ENCODE data around the gene WDR5.

The WDR5 gene

DNA sequence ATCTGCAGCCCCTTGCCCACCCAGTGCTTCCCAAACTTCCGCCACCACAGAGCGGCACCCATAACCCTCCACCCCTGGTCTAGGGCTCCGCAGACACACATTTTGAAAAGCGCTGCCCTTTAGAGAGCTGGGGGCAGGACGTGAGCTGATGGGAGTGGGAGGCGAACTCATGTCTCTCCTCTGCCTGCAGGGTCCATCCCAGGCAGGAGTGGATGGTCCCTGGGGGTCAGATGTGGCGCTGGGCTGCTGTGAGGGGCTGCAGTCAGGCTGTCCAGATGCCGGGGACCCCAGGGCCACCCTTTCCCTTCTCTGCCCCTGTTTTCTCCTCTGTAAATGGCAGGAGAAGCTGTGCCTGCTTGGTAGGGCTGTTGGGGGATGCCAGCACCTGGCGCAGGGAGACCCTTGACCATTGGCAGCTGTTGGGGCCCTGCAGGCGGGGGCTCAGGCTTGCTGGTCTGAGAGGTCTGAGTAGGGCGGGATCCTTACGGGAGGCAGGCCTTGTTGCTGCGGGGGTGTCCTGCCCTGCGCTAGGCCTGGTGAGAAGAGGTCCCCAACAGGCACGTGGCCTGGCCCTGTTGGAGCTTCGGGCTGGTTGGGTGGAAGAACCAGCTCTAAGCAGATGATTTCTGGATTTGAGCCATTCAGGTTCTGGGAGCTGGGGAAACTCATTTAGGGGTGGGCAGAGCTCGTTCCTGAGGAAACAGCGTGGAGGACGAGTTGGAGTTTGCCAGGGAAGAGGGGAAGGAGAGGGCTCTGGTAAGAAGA is 38.8 kb downstream of the WDR5 start:
- no peak for DNase-seq

DNA sequence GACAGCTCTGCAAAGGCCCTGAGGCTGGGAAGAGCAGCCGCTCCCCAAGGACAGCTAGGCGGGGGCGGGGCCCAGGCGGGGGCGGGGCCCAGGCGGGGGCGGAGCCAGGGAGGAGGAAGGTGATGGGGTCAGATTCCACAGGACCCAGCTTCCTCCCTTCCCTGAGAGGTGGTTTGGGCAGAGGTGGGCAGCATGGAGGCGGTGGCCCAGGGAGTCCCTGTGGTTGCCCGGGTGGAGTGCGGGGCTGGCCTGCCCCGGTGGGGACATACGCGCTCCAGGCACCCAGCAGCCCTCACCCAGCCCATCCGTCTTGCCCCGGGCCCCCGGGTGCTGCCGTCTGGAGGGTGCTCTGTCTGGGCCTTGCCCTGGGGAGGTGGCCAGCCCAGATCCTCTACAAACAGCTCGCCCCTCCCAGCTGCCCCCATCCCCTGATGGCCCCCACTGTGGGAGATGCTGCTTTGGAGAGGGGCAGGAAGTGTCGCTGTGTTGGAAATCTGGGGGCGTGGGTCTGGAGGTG is 39.5 kb downstream of the WDR5 start:
- no peak for DNase-seq

DNA sequence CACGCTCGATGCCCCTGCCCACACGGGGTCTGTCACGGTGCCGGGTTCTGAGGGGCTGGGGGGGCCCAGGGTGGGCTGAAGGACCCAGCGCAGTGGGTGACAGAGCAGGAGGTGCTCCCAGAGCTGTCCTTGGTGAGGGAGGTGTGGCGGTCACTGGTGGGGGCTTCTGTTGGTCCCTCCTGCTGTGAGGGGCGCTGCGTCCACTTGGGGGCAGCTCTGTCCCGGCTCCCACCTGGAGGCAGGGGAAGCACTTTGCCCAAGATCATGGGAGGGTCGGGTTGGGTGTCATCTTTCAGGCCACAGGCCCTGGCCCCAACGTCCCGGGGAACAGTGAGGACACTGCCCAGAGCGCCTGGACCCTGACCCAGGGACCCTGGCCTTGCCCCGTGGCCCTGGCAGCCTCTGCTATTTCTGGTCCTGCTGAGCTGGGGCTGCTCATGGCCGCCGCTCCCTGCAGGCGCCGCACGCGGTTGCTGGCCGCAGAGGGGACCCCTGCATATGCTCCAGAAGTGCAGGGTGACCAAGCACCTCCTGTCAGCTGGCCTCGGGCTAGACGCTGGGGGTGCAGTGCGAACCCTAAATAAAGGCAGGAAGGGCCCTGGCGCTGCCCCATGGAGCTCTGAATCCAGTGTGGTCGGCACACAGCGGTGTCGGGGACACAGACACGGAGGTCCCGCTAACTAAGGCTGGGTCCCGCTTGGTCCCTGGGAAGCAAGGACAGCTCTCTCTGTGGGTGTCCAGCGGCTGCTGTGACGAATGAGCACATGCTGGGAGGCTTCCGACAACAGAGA is 40.1 kb downstream of the WDR5 start:
- no peak for DNase-seq

DNA sequence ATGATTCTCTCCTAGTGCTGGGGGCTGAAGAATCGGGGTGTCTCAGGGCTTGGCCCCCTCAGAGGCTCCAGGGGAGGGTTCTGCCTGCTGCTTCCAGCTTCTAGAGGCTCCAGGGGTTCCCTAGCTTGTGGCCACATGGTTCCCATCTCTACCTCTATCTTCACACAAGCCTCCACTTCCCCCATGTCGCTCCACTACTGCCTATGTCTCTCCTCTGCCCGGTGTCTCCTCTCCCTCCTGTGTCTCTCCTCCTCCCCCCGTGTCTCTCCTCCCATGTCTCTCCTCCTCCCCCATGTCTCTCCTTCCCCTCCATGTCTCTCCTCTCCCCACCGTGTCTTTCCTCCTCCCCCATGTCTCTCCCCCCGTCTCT is 40.7 kb downstream of the WDR5 start:
- no peak for DNase-seq

DNA sequence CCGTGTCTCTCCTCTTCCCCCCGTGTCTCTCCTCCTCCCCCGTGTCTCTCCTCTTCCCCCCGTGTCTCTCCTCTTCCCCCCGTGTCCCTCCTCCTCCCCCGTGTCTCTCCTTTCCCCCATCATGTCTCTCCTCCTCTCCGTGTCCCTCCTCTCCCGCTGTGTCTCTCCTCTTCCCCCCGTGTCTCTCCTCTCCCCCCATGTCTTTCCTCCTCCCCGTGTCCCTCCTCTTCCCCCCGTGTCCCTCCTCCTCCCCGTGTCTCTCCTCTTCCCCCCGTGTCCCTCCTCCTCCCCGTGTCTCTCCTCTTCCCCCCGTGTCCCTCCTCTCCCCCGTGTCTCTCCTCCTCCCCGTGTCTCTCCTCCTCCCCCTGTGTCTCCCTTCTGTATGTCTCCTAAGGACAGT is 41.3 kb downstream of the WDR5 start:
- no peak for DNase-seq

DNA sequence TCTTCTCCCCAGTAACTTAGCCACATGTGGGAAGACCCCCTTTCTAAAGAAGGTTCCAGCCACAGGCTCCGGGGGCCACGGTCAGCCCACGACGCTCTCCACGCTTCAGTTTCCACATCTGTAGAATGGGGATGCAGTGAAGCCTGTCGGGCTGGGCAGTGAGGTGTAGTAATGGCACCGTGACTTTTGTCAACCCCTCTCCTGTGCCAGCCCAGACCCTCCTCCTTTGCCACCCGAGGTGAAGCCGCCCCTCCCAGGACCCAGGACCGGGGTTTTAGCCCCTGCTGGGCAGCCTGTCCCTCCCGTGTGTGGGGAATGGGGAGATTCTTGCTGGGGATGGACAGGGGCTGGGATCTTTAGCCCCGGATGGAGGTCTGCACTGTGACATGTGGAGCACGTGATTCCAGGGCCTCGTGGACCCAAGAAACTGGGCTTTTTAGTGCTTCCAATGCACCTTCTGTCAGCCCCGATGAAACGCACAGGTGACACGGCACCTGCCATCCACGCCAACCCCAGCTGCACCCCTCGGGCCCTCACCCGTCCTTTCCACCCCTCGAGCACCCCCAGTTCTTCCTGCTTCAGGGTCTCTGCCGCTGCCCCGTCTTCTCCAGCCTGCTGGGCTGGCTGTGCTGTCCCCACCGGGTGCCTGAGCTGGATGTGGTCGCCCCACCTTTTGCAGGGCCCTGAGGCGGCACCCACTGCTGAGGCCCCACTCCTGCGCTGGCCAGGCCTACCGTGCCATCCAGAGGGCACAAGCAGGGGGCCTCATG is 41.9 kb downstream of the WDR5 start:
- no peak for DNase-seq

DNA sequence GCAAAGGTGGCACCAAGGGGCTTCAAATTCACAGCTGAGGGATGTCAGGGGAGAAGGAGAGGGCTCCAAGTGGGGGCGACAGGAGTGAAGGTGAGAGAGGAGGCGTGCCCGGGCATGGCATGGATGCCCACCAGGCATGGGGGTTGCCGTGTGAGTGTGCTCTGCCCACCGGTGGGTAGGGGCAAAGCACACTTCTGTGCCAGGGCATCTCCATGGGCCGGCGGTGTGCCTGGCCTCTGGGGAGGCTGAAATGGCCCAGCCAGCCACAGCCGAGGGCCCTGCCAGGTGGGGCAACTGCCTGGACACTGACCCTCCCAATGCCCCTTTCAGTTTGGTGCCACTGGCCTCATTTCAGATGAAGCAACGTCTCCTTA is 42.5 kb downstream of the WDR5 start:
- no peak for DNase-seq

DNA sequence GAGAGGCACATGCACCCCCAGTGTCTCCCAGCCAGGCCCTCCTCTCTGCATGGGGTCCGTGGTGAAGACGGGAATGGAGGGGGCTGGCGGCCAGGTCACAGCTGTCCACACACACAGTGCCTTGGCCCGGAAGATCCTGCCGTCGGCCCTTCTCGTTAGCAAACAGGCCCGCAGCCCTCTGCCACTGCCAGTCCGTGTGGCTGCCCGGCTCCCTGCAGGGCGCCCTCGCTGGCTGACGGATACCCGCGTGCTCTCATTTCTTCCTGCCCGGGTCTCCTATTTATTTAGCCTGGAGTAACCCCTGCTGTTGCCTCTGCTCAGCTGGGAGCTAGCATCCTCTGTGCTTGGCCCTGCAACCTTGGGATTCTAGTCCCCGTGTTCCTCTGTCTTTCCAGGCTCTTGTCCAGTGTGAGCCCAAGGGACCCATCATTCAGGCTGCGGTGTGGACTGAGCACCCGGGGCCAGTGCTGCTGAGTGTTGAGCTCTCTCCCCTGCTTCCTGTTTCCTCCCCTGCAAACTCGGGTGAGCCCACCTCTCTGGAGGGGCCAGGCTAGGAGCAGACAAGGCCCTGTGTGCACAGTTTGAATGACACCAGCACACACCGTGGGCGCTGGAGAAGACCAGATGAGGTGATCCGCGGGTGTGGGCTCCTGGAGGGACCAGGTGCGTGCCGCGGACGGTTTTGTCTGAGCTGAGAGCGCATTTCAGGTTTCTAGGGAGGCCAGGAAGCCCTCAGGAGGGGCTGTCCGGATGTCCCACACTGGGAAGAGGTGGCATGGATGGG is 43.1 kb downstream of the WDR5 start:
- DNase-seq = no peak

DNA sequence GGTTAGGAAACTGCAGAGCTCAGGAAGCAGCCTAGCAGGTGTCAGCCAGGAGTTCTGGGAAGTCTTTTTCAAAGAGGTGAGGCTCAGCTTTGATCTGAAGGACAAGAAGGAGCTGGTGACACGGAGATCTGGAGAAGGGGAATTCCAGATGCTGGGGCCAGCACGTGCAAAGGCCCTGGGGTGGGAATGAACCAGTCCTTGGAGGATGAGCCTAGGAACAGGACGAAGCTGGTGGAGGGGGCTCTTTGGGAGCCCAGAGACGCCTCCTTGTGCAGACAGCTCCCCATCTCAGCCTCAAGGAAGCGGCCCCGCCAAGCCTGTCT is 43.7 kb downstream of the WDR5 start:
- no peak for DNase-seq

DNA sequence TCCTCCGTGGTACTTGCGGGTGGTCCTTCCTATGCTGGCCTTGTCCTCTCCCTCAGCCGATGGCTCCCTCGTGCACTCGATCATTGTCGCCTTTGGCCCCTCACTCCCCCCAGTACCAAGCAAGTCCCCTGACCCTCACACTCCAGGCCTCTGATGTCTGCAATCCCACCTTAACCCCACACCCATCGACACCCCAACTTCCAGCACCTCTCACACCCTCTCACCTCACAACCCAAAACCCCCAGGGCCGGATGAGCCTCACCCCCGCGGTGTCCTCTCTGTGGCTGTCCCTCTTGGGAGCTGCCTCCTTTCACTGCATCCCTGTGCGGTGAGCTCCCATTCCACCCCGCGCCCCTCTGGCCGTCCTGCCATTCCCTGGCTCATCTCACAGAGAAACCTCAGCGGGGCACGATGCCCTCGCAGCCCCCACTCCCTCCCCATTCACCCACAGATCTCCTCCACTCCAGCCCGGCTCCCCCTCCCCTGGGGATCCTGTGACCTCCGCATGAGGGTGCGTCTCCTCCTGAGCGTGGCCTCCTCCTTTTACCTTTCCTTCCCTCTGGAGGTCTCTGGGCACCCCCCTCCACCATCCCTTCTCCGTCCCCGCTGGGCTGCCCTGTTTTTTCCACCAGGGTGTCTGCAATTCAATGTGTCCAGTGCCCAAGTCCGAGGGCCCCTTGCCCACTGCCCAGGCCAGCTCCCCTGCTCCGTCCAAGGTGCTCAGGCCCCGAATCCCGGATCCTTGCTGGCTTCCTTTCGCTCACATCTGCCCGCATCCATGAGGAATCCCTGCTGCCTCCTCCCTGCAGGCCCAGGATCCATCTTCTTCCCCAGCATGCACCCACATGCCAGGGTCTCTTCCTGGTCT is 44.3 kb downstream of the WDR5 start:
- DNase-seq = no peak

DNA sequence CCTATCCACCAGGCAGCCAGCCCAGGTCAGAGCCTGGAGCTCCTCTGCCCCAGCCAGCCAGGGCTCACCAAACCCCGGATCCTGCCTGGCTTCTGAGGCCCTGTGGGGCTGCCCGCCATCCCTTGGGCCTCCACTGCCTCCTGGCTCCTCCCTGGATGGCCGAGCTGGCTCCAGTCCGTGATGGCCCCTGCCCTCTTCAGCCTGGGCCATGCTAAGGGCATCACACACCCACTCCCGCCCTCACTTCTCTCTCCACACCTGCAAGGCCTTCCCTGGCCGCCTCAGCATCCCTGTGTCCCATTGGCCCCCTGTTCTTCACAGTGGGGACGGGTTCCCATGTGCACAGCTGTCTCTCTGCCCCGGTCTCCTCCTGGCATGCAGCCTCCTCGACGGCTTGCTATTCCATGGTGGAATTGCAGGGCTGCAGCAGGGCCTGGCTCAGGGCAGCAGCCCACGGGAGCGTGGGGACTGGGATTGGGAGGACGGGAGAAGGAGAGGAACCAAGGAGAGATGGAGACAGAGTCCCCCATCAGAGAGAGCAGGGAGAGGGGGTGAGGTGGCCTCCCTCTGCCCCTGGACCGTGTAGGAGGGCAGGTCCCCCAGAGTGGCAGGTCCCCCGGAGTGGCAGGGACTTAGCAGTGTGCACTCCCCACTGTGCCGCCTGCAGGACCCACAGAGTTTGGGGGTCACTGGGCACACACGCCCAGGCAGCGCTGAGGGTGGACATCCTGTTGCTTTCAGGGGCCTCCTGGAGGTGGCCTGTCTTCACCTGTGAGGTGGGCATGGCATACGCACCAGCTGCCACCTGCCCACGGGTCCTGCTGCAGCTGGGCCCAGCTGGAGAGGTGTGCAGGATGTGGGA is 45.1 kb downstream of the WDR5 start:
- DNase-seq = no peak

DNA sequence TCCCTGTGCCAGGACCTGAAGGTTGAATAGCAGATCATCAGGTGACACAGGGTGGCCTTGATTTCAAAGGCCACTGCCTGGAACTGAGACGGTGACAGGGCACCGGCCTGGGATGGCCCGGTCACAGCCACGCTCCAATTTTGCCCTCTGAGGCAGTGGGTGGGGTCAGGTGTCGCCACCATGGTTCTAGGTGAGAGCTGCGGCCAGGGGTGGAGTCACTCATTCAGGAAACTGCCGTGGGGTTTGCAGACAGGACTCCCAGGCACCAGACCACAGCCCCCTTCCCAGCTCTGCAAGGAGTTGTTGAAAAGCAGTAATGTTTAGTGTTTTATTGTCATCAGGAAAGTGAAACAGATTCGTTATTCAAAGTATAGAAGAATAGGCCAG is 45.8 kb downstream of the WDR5 start:
- no peak for DNase-seq

DNA sequence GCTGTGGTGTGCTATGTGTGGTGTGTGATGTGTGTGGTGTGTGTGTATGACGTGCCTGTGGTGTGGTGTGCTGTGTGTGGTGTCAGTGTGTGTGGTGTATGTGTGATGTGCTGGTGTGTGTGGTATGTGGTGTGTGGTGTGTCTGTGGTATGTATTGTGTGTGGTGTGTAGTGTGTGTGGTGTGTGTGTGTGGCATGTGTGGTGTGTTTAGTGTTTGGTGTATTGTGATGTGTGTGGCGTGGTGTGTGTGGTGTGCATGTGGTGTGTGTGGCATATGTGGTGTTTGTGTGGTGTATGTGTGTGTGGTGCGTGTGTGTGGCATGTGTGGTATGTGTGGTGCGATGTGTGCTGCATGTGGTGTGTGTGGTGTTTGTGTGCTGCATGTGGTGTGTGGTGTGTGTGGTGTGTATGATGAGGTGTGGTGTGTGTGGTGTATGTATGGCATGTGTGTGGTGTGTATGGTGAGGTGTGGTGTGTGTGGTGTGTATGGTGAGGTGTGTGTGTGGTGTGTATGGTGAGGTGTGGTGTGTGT is 46.7 kb downstream of the WDR5 start:
- no peak for DNase-seq

DNA sequence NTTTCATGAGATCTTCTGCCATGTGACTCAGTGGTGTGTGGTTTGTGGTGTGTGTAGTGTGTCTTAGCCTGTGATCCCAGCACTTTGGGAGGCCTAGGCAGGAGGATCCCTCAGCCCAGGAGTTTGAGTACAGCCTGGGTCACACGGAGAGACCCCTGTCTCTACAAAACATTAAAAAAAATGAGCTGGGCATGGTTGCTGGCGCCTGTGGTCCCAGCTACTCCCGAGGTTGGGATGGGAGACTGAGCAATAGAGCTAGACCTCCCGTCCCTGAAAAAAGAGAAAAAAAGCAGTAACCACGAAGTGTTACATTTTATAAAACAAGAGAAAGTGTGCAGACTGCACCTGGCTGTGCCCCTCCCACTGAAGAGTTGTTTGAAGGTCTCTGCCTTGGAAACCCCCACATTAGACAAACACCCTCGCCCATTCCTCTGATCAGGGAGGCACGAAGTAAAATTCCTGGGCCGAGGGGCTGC is 49.7 kb downstream of the WDR5 start:
- no peak for DNase-seq

DNA sequence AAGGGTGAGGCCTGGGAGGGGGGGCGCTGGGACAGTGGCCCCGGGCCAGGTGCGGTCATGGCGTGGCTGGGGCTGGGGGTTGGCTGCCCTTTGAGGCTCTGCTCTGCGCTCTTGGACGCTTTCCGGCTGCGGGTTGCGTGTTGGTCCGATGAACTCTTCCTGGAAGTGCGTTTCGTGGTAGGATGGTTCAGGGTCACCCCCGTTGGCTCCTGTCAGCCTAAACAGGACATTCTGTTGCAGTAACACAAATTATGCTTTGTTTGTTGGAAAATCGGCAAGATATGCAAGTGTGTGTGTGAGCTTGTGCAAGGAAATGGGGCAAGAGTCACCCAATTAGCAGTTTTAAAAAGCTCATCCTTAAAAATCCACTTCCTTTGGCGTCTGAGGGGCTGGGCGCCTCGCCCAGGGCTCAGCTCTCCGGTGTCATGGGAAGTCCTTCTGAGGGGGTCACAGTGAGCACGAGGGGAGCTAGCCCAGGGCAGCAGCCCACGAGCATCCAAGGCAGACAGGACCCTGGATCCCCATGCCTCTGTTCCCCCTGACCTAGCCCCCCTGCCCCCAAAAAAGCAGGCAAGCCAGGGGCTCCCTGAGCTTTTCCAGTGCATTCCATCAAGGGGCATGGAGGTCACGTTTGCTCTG is 50.7 kb downstream of the WDR5 start:
- no peak for DNase-seq

DNA sequence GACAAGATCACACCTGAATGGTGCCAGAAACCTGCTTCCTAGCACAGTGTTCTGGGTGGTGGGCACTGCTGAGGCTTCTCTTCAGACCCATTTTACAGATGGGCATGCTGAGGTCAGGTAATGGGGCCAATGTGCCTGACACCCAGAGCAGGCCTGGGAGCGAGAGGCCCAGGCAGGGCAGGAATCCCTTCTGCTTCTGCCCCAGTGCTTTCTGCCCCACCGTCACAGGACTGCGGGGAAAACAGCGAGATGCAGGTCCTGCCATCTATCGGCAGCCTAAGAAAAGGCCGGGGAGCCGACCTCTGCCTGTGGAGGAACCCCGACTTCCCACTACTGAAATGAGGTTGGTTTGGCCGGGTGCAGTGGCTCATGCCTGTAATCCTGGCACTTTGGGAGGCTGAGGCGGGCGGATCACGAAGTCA is 51.2 kb downstream of the WDR5 start:
- DNase-seq = no peak

DNA sequence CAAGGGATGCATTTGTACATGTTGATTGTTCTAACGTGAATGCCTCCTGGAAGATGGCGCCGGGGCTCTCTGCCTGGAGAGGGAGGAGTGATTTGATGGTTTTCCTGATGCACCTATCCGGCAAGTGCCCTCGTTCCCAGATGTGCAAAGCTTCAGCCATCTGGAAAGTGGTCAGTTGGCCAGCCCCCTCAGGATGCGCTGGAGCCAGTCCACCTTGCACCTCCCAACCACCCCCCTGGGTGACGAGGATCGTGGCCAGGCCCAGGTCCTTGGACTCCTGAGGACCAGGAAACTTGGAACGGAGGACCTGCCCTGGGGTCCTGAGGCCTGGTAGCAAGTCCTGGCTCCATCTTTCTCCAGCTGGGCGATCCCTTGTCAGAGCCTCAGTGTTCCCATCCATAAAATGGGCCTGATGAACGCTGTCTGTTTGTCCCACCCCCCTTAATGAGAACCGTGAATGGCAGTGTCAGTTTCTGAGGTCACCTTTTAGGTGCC is 52.1 kb downstream of the WDR5 start:
- no peak for DNase-seq

DNA sequence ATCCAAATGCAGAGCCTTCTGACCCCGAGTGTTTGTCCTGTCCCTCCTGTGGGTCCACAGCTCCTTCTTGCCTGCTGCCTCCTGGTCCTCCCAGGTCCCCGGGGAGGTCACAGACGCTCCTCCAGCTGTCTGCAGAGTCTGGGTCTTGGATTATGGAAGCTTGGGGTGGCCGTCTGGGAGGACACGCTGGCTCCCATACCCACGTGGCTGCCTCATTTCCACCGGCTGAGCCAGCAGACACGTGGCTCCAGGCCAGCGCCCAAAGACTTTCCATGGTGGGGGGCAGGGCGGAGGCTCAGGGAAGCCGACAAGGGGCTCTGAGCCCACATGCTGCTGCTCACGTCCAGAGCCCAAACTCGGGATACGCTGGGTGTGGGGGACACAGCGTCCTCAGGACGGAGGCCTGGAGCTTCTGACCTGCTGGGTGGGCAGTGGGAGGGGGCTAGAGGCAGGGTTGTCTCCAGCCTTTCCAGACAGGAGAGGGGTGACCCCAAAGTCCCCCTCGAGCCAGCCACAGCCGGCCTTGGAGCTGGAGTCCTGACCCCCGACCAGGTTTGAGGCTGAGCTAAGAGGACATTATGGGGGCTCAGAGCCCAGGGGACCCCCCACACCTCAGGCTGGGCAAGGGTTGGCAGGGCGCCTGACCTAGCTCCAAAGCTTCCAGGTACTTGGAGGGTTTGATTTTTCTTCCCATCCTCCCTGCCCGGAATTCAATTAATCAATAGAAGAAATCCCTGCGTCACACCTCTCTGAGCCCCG is 52.7 kb downstream of the WDR5 start:
- DNase-seq = no peak

DNA sequence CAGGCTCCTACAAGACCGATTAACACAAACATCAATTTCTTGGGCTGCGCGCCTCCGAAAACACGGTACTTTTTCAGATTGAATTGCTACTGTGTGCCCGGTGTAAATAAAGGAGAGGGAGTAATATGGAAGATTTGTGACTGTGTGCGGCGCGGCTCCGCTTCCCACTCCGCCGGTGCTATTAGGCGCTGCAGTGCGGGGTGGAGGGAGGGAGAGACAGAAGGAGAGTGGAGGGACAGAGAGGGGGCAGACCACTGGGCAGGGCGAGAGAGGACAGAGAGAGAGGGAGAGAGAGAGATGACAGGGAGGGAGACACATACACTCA is 53.2 kb downstream of the WDR5 start:
- no peak for DNase-seq

All from stimulated activated CD4-positive, alpha-beta T cell treated with anti-CD3 and anti-CD28 coated beads, Interleukin-2, amount 100 ng/mL, for 48 hours (primary cell).